ENCODE results near the gene LPIN3. TPM values are rescaled to one million over a fixed set of nuclear protein-coding genes. Genes with fewer than 3 reads are reported as not detected.

The LPIN3 gene
- total RNA-seq, 2 donors from 2014 or later: 46.2 to 65.3 TPM

DNA sequence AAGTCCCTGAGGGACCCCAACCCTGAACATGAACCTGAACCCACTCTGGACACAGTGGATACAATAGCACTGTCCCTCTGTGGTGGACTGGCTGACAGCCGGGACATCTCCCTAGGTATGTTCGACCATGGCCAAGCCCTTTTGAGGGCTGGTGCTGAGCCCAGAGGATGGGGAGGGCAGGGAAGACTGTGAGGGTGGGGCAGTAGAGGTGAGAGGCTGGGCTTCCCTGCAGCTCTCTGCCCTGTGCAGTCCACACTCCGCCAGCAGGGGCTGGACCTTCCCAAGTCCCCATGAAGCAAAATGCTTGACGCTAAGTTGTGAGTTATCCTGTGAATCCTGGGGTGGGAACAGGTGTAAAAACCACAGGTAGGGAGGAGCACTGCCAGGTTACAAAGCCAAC lies 11.5 kb downstream of the LPIN3 start:
- Histone ChIP-seq H3K9ac (ENCODE audit: low read depth in 2 of 2, low read length in 2 of 2) (no peak overlapping the region), H3K4me3 (no peak overlapping the region), H3K36me3 (no peaks in the 10 kb centered on the region), H3K9me3 (no peaks in the 10 kb centered on the region), H3K4me1 (no peaks in the 10 kb centered on the region), H3K27ac (no peak overlapping the region), H3K27me3 (no peaks in the 10 kb centered on the region)
- no peak for TF ChIP-seq CTCF (IDR thresholded peaks at IDR 0.05)
- no peak for DNase-seq
- intact Hi-C loops (cut with DNase I): no loop called here

GRCh38 chr20:41352666-41353065 lies 12.0 kb downstream of the LPIN3 start:
- Histone ChIP-seq H3K4me3 (no peak overlapping the region), H3K4me1 (no peaks in the 10 kb centered on the region), H3K36me3 (no peaks in the 10 kb centered on the region), H3K27ac (no peak overlapping the region), H3K9ac (ENCODE audit: low read depth in 2 of 2, low read length in 2 of 2) (no peak overlapping the region), H3K9me3 (no peaks in the 10 kb centered on the region), H3K27me3 (no peaks in the 10 kb centered on the region)
- no peak for TF ChIP-seq CTCF (IDR thresholded peaks at IDR 0.05)
- DNase-seq: no peak
- intact Hi-C loops (cut with DNase I): no loop called here

DNA sequence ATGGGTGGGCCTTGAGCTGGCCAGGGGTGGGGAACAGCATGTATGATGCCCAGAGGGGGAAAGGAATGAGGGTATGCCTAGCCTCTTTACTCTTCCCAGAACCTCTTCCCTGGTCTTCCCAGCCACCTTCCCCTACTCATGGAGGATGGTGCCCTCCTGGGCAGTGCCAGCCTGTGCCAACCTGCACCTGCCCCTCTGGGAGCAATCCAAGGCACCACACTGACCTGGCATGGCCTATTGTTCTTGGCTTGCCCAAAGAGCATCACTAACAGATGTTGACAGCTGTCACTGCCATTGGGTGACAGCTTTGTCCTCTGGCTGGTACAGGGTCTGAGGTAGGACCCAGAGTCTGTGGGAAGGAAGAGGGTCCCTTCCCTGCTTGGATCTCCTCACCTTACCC lies 12.9 kb downstream of the LPIN3 start:
- intact Hi-C loops (cut with DNase I): no loop called here
- no peak for DNase-seq
- Histone ChIP-seq H3K9ac (ENCODE audit: low read depth in 2 of 2, low read length in 2 of 2) (no peak overlapping the region), H3K4me3 (no peak overlapping the region), H3K27ac (no peak overlapping the region), H3K27me3 (no peaks in the 10 kb centered on the region), H3K9me3 (no peaks in the 10 kb centered on the region), H3K4me1 (no peaks in the 10 kb centered on the region), H3K36me3 (no peaks in the 10 kb centered on the region)
- TF ChIP-seq CTCF (IDR thresholded peaks at IDR 0.05): no peak

GRCh38 chr20:41355192-41355591 lies 14.6 kb downstream of the LPIN3 start:
- DNase-seq: no peak
- intact Hi-C loops (cut with DNase I): no loop called here
- H3K4me3 ChIP-seq: no peak overlapping the region
- no peak for TF ChIP-seq CTCF (IDR thresholded peaks at IDR 0.05)
- no peaks in the 10 kb centered on the region for H3K9me3 ChIP-seq
- no peak overlapping the region for H3K9ac ChIP-seq (ENCODE audit: low read depth in 2 of 2, low read length in 2 of 2)
- H3K4me1 ChIP-seq: no peaks in the 10 kb centered on the region
- H3K27me3 ChIP-seq: no peaks in the 10 kb centered on the region
- no peak overlapping the region for H3K27ac ChIP-seq
- no peaks in the 10 kb centered on the region for H3K36me3 ChIP-seq

- intact Hi-C loops (cut with DNase I): no loop called here
- no peak overlapping the region for H3K27ac ChIP-seq
- no peaks in the 10 kb centered on the region for H3K9me3 ChIP-seq
These were observed 15.1 kb downstream of the LPIN3 start for GRCh38 chr20:41355598-41356203.

More at GRCh38 chr20:41355598-41356203, 15.1 kb downstream of the LPIN3 start:
- no peak for DNase-seq
- no peaks in the 10 kb centered on the region for H3K36me3 ChIP-seq
- no peaks in the 10 kb centered on the region for H3K27me3 ChIP-seq
- H3K9ac ChIP-seq (ENCODE audit: low read depth in 2 of 2, low read length in 2 of 2): no peak overlapping the region
- H3K4me1 ChIP-seq: no peaks in the 10 kb centered on the region
- no peak overlapping the region for H3K4me3 ChIP-seq
- TF ChIP-seq CTCF (IDR thresholded peaks at IDR 0.05): no peak
